ENCODE results near the gene ASCL2. TPM values are rescaled to one million over a fixed set of nuclear protein-coding genes. Genes with fewer than 3 reads are reported as not detected.

ASCL2 gene
- total RNA-seq, 2 donors from 2014 or later: 3.0 TPM; not detected in 1

- peaks cover 0 to 10% of the 10 kb centered on the region in 2 donors for H3K27me3 ChIP-seq
- intact Hi-C loops (cut with DNase I): no loop called here
- no peak overlapping the region for H3K4me3 ChIP-seq
- H3K9me3 ChIP-seq: no peaks in the 10 kb centered on the region
- ATAC-seq: peak; percentile 57
- H3K36me3 ChIP-seq (replicated peaks in 1 of 2; ENCODE audit: insufficient read depth in 1 of 2, low read depth in 2 of 2): no peaks in the 10 kb centered on the region
- TF ChIP-seq POLR2A (IDR thresholded peaks at IDR 0.05) (no peak), CTCF (IDR thresholded peaks at IDR 0.05) (peak in 3 of 7 experiments; percentile 6 to 38 (median 33))
- peaks cover 30% of the 10 kb centered on the region for H3K4me1 ChIP-seq
- peak overlapping the region in 2 of 4 donors; percentile 51 to 63 for H3K27ac ChIP-seq
- WGBS, 2 donors: 0 to 3% methylated on average over 1 to 77 of the region's 104 CpGs
- DNase-seq: peak in 3 of 4 donors; percentile 60 to 67 (median 67)
These were observed 627 bp downstream of the ASCL2 start for GRCh38 chr11:2269601-2270321.

GRCh38 chr11:2268729-2269600 is 1.4 kb downstream of the ASCL2 start:
- TF ChIP-seq POLR2A (IDR thresholded peaks at IDR 0.05) (peak; percentile 20 to 52 (median 22)), CTCF (IDR thresholded peaks at IDR 0.05) (no peak)
- DNase-seq (peak; percentile 38 to 63 (median 55)), ATAC-seq (peak; percentile 63)
- 1 to 4% methylated on average over 21 to 72 of the region's 89 CpGs for WGBS, 2 donors
- no peaks in the 10 kb centered on the region for H3K9me3 ChIP-seq
- H3K4me3 ChIP-seq: peak overlapping the region in 1 of 2 donors; percentile 19
- no peaks in the 10 kb centered on the region for H3K36me3 ChIP-seq (replicated peaks in 1 of 2; ENCODE audit: insufficient read depth in 1 of 2, low read depth in 2 of 2)
- H3K27ac ChIP-seq: peak overlapping the region in 3 of 4 donors; percentile 41 to 63 (median 51)
- intact Hi-C loops (cut with DNase I): no loop called here
- H3K27me3 ChIP-seq: peaks cover 0 to 10% of the 10 kb centered on the region in 2 donors
- peaks cover 30% of the 10 kb centered on the region for H3K4me1 ChIP-seq

GRCh38 chr11:2267851-2268728 is 2.3 kb downstream of the ASCL2 start:
- H3K27me3 ChIP-seq: peaks cover 0 to 10% of the 10 kb centered on the region in 2 donors
- 69 to 72% methylated on average over 14 to 25 of the region's 26 CpGs for WGBS, 2 donors
- DNase-seq: peak in 1 of 4 donors; percentile 22

More at GRCh38 chr11:2267851-2268728, 2.3 kb downstream of the ASCL2 start:
- H3K4me1 ChIP-seq: peaks cover 30% of the 10 kb centered on the region
- no peaks in the 10 kb centered on the region for H3K36me3 ChIP-seq (replicated peaks in 1 of 2; ENCODE audit: insufficient read depth in 1 of 2, low read depth in 2 of 2)
- ATAC-seq: no peak
- no peaks in the 10 kb centered on the region for H3K9me3 ChIP-seq
- intact Hi-C loops (cut with DNase I): no loop called here
- peak overlapping the region in 2 of 4 donors; percentile 51 to 63 for H3K27ac ChIP-seq
- no peak for TF ChIP-seq POLR2A (IDR thresholded peaks at IDR 0.05)
- no peak for TF ChIP-seq CTCF (IDR thresholded peaks at IDR 0.05)
- H3K4me3 ChIP-seq: no peak overlapping the region
